ENCODE results near the gene PPP2R5C.

DNA sequence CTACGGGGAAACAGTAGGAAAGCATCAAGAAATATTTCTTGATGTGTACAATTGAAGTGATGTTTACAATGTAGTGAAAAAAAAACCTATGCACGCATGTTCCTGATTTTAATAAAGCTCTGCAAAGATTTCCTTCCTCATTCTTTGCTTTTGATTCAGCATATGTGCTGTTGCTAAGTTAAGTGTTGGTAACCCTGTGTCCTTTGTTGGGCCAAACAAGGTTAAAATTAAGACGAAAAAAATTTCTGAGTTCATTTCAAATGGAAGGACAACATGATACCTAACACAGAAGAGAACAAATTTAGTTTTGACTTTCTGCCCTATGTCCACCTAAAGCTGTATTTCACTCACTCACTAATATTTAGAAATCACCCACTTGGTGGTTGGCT is 62.8 kb downstream of the PPP2R5C start:
- TF ChIP-seq, protein P1, sequence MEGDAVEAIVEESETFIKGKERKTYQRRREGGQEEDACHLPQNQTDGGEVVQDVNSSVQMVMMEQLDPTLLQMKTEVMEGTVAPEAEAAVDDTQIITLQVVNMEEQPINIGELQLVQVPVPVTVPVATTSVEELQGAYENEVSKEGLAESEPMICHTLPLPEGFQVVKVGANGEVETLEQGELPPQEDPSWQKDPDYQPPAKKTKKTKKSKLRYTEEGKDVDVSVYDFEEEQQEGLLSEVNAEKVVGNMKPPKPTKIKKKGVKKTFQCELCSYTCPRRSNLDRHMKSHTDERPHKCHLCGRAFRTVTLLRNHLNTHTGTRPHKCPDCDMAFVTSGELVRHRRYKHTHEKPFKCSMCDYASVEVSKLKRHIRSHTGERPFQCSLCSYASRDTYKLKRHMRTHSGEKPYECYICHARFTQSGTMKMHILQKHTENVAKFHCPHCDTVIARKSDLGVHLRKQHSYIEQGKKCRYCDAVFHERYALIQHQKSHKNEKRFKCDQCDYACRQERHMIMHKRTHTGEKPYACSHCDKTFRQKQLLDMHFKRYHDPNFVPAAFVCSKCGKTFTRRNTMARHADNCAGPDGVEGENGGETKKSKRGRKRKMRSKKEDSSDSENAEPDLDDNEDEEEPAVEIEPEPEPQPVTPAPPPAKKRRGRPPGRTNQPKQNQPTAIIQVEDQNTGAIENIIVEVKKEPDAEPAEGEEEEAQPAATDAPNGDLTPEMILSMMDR (IDR thresholded peaks at IDR 0.05; ENCODE audit: low read depth, low read length, poor library complexity, severe bottlenecking) = no peak
- no peak for TF ChIP-seq EZH2phosphoT487 (IDR thresholded peaks at IDR 0.05; ENCODE audit: borderline replicate concordance, low read length)

Measured in DOHH2 (cell line).